NCI-H2227 (cell line): Measurements from ENCODE around the gene UBTD1.
"Not testable (repeated sequence)": the region's sequence is repeated elsewhere in the genome, so short reads cannot be mapped to it uniquely, and the experiment has no call there.

ENCODE experiments used
- DNase-seq: peaks from one replicate; lab custom pipeline; 2025; ENCODE audit not compliant: unreplicated experiment; lab: John Stamatoyannopoulos, UW

UBTD1 gene

GRCh38 chr10:97537186-97537869 lies 38.6 kb downstream of the UBTD1 start:
- no peak for DNase-seq

- no peak for DNase-seq
Observed at GRCh38 chr10:97538411-97538810, 39.7 kb downstream of the UBTD1 start.

GRCh38 chr10:97538839-97539238 lies 40.1 kb downstream of the UBTD1 start:
- DNase-seq: no peak

DNA sequence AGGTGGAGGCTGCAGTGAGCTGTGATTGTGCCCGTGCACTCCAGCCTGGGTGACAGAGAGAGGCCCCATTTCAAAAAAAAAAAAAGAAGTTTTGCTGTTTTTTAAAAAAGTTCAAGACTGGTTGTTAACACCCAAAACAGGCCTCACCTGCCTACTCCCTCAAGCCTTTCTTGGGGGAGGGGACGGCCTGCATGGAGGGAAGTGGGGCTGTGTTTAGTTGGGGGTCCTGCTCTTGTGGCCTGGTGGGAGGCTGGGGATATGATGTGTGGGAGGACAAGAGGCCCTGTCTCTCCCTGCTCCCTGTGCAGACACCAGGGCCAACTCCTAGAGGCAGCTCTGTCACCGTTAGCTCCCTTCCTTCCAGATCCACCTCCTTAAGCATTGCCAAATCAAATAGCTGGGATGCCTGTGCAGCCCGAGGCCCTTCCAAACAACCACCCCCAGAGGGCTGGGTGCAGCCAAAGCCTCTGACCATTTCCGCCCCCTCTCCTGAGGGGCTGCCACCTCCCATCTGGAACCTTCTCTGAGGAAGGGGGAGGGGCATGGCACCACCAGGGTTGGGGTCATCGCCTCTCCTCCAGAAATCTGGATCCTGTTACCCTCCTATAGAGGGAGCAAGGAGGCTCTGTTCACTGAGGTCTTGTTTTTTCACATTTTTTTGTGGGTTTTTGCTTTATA lies 40.9 kb downstream of the UBTD1 start:
- DNase-seq: no peak

GRCh38 chr10:97540669-97541500 lies 42.2 kb downstream of the UBTD1 start:
- DNase-seq: no peak

- DNase-seq: peak; percentile 6
Observed at GRCh38 chr10:97542169-97543024, 43.7 kb downstream of the UBTD1 start.

DNA sequence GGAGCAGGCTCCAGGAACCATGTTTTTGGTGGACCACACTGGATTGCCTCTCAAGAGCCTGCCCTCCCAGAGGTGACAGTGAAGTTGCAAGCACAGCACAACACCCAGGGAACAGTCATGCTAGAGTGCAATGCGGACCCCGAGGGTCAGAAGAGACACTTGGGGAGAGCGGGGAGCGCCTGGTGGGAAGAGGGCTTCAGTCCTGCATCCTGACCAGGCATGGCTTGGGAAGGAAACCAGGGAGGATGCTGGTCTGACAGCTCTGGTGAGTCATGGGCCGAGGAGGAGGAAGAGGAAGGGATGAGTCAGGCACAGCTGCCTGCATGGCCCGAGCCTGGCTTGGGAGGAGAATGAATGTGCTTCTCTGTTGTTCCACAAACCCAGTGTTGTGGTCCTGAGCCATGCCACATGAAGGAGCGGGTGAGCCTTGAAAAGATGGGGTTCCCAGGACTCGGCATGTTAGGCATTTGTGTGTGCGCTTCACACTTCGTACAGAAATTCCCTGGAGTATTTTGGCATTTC lies 44.4 kb downstream of the UBTD1 start:
- DNase-seq: no peak

DNA sequence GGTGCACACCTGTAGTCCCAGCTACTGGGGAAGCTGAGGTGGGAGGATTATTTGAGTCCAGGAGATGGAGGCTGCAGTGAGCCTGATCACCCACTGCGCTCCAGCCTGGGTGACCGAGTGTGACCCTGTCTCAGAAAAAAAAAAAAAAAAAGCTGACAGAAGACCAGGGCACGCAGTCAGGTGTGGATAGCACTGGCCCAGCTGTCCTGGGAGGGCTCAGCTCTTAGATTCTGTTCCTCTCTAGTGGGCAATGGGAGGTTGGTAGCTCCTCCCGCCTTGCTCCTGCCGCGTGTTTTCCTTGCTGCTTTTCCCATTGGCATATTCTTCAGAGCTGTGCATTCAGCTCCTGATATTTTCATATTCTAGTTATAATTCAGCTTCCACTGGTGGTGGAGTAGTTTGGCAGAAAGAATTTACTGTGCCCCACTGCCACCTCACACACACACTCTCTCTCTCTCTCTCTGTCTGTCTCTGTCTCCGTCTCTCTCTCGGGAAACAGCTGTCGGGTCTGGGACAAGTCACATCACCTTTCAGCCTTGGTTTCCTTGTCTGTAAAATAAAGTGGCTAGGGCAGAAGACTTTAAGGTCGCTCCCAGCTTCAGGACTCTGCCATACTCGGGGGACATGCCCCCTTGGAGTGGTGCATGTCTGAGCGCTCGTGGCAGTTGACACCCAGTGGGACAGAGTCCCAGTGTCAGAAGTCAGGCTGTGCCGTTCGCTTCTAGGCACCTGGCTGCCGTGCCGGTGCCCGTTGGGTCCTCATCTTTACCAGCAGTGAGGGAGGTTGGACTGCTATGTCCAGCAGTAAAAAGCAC lies 47.9 kb downstream of the UBTD1 start:
- DNase-seq: no peak

DNA sequence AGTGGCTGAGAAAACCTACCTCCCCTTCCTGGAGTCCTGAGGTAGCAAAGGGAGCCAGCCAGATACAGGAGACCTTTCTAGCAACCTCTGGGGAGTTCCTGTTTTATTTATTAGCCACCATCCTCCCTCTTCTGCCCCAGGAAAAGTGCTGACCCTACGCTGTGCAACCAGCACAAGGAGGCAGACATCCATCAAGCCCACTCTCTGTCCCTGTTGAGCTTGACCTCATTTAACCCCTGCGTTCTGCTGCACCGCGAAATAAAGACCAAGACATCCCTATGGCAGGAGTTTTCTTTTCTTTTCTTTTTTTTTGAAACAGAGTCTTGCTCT lies 48.5 kb downstream of the UBTD1 start:
- DNase-seq: no peak

- peak; percentile 25 for DNase-seq
Observed at GRCh38 chr10:97547962-97548361, 49.2 kb downstream of the UBTD1 start.

- no peak for DNase-seq
Observed at GRCh38 chr10:97548828-97549455, 50.2 kb downstream of the UBTD1 start.

GRCh38 chr10:97549587-97550322 lies 51.0 kb downstream of the UBTD1 start:
- peak; percentile 47 for DNase-seq

DNA sequence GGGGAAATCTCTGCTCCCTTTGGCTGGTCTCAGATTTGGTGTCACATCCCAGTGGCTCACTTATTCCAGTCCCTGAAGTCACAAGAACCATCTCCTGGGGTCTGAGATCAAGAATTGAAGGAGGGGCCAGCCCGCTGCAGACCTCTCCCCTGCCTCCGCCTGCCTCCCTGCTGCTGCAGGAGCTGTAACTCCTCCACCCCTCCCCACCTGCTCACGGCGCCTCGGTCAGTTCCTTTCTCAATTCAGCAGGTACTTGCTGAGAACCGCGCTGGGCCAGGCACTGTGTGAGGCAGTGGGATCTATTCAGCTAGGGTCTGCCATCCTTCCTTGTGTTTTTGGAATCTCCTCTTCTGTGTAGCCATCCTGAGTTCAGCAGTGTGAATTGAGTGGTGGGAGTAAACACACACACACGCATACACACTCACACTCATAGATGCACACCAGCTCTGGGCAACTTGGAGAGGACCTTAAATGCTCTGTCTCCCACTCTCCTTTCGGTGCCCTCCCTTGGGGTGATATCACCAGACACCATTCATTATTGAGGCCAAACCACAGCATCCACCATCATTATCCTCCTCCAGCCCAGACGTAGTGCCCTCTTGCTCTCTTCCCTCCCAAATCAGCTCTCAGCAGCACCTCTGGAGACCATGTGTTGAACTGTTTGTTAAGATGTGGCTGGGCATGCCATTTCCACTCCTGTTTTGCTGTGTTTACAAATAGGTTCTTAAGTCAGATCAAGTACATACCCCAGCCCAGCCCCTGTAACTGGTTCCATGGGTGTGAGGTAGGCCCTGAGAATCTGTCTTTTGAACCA lies 51.8 kb downstream of the UBTD1 start:
- peak; percentile 32 for DNase-seq

DNA sequence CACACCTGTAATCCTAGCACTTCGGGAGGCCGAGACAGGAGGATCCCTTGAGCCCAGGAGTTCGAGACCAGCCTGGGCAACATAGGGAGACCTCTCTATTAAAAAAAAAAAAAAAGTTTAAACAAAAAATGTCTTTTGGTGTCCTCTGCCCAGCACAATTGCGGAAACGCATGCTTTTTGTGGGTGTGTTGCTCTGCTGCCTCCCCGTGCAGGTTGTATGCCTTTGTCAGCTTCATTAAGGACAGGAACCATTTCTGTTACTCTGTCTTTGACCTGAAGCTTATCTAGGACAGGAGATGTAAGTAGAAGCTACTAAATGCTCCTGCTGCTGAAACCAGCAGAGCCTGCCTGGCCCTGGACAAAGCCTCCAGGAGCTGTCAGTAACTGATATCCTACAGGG lies 52.5 kb downstream of the UBTD1 start:
- DNase-seq: no peak

- DNase-seq: peak; percentile 47
Observed at GRCh38 chr10:97553575-97554031, 54.9 kb downstream of the UBTD1 start.

DNA sequence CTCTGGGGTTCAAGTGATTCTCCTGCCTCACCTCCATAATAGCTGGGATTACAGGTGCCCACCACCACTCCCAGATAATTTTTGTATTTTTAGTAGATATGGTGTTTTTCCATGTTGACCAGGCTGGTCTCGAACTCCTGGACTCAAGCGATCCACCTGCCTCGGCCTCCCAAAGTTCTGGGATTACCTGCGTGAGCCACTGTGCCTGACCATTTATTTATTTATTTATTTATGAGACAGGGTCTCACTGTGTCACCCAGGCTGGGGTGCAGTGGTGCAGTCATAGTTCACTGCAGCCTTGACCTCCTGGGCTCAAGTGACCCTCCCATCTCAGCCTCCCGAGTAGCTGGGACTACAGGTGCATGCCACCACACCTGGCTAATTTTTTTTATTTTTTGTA lies 55.6 kb downstream of the UBTD1 start:
- not testable (repeated sequence) for DNase-seq

DNA sequence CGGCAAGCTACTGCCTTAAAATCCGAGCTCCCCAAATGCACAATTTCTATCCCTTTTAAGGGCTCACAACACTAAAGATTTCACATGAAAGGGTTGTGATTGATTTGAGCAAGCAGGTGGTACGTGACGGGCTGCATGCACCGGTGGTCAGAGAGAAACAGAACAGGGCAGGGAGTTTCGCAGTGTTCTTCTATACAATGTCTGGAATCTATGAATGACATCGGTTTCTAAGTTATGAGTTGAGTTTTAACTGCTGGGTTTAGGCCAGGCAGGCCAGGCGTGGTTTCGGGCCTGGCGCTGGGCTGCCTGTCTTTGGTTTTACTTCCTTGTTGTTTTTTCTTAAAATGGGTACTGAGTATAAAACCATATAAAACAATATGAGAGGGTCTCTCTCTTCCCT lies 56.8 kb downstream of the UBTD1 start:
- not testable (repeated sequence) for DNase-seq
